ENCODE data around the gene QPRT. TPM values are rescaled to one million over a fixed set of nuclear protein-coding genes. Genes with fewer than 3 reads are reported as not detected.

QPRT gene
- total and polyA plus RNA-seq, 4 donors, result 79.4 to 143 (median 100) TPM

- TF ChIP-seq HNF4A (conservative IDR thresholded peaks at IDR 0.05) (no peak), ATF3 (IDR thresholded peaks at IDR 0.05) (no peak), TAF1 (conservative IDR thresholded peaks at IDR 0.05) (no peak), EGR1 (IDR thresholded peaks at IDR 0.05; ENCODE audit: low read depth in 2 of 2) (no peak), REST (IDR thresholded peaks at IDR 0.05) (no peak), FOXA2 (IDR thresholded peaks at IDR 0.05) (no peak), YY1 (IDR thresholded peaks at IDR 0.05) (no peak), NR2F2 (IDR thresholded peaks at IDR 0.05) (no peak), CTCF (IDR thresholded peaks at IDR 0.05; ENCODE audit: low read depth, low read length, missing input control) (no peak)
- Histone ChIP-seq H3K4me1 (ENCODE audit: control insufficient read depth in 4 of 4, insufficient read depth in 4 of 4, low read length in 3 of 4) (peaks cover 2 to 10% (median 5%) of the 10 kb centered on the region in 4 donors), H3K9me3 (ENCODE audit: control insufficient read depth in 4 of 4, low read length in 3 of 4) (no peaks in the 10 kb centered on the region), H3K27ac (ENCODE audit: low read depth in 1 of 2, low read length in 2 of 2) (no peak overlapping the region), H3K9ac (ENCODE audit: low read depth in 1 of 2, low read length in 2 of 2) (no peak overlapping the region), H3K36me3 (ENCODE audit: control insufficient read depth in 4 of 4, insufficient read depth in 3 of 4, low read depth in 1 of 4, low read length in 3 of 4) (peaks cover 0 to 2% (median under 1%) of the 10 kb centered on the region in 4 donors), H3K27me3 (ENCODE audit: control insufficient read depth in 4 of 4, insufficient read depth in 4 of 4, low read length in 3 of 4) (no peaks in the 10 kb centered on the region), H3K4me3 (ENCODE audit: low read depth in 1 of 3, low read length in 3 of 3) (no peak overlapping the region)
- DNase-seq (ENCODE audit: low spot score), result no peak
- WGBS, result 96% methylated on average over 21 of the region's 21 CpGs
Measured at GRCh38 chr16:29696881-29697331, 17.9 kb downstream of the QPRT start.

- 97% methylated on average over 7 of the region's 7 CpGs for WGBS
- Histone ChIP-seq H3K4me1 (ENCODE audit: control insufficient read depth in 4 of 4, insufficient read depth in 4 of 4, low read length in 3 of 4) (peaks cover 2 to 10% (median 5%) of the 10 kb centered on the region in 4 donors), H3K27ac (ENCODE audit: low read depth in 1 of 2, low read length in 2 of 2) (no peak overlapping the region), H3K4me3 (ENCODE audit: low read depth in 1 of 3, low read length in 3 of 3) (no peak overlapping the region), H3K36me3 (ENCODE audit: control insufficient read depth in 4 of 4, insufficient read depth in 3 of 4, low read depth in 1 of 4, low read length in 3 of 4) (peaks cover 0 to 2% (median under 1%) of the 10 kb centered on the region in 4 donors), H3K9ac (ENCODE audit: low read depth in 1 of 2, low read length in 2 of 2) (no peak overlapping the region), H3K9me3 (ENCODE audit: control insufficient read depth in 4 of 4, low read length in 3 of 4) (no peaks in the 10 kb centered on the region), H3K27me3 (ENCODE audit: control insufficient read depth in 4 of 4, insufficient read depth in 4 of 4, low read length in 3 of 4) (no peaks in the 10 kb centered on the region)
- DNase-seq (ENCODE audit: low spot score), result no peak
- TF ChIP-seq MAX (IDR thresholded peaks at IDR 0.05) (no peak), SP1 (IDR thresholded peaks at IDR 0.05) (no peak), YY1 (IDR thresholded peaks at IDR 0.05) (no peak), JUND (IDR thresholded peaks at IDR 0.05) (no peak), FOXA1 (IDR thresholded peaks at IDR 0.05) (no peak), CTCF (IDR thresholded peaks at IDR 0.05; ENCODE audit: low read depth, low read length, missing input control) (no peak), FOXA2 (IDR thresholded peaks at IDR 0.05) (no peak), RXRA (IDR thresholded peaks at IDR 0.05) (no peak)
Measured at GRCh38 chr16:29697391-29697790, 18.4 kb downstream of the QPRT start.

Measured in liver (tissue), 9 donors.